Ovary (tissue), 3 donors: ENCODE data around the gene RPL15.

Experiments used
- EP300 ChIP-seq: sonication (generic); formaldehyde crosslinking; IDR thresholded peaks from one replicate; pipeline ENCODE4 v1.6.1; 2017; ENCODE audit warnings: antibody characterized with exemption
- POLR2A ChIP-seq: fragments of 450-650 bp; IDR thresholded peaks from one replicate; pipeline ENCODE4 v1.6.1; 2017; ENCODE audit warnings: antibody characterized with exemption, mild to moderate bottlenecking, moderate library complexity
- TF ChIP-seq, protein P1 (sequence below), 3 donors: fragments of 450-650 bp in 2 of 3; fragments of 200-600 bp in 1 of 3; IDR thresholded peaks; one replicate each; pipeline versions ENCODE4 v1.5.1 to v1.8.0; 2016 to 2022; ENCODE audit warnings: antibody characterized with exemption in 3 of 3, mild to moderate bottlenecking in 1 of 3
- donor health status: DM: no; HTN: no; CAD: no.

DNA sequence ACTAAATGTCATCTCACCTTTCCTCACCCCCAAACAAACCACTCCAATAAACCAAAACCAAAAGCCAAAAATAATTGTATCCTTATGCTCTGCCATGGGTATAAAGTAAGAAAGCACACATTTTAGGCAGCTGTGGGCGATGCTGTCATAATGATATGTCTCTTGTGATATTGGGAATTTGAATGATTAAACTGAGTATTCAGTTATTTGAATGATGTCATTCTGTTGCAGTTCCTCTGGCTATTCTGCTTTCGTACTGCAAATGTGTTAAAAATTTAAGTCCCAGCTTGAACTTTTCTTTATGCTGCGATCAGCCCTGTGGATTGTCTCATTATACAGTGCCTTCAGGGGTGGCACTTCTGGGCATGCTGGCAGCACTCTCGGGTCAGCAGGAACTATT is 17.3 kb downstream of the RPL15 start:
- TF ChIP-seq, protein P1, sequence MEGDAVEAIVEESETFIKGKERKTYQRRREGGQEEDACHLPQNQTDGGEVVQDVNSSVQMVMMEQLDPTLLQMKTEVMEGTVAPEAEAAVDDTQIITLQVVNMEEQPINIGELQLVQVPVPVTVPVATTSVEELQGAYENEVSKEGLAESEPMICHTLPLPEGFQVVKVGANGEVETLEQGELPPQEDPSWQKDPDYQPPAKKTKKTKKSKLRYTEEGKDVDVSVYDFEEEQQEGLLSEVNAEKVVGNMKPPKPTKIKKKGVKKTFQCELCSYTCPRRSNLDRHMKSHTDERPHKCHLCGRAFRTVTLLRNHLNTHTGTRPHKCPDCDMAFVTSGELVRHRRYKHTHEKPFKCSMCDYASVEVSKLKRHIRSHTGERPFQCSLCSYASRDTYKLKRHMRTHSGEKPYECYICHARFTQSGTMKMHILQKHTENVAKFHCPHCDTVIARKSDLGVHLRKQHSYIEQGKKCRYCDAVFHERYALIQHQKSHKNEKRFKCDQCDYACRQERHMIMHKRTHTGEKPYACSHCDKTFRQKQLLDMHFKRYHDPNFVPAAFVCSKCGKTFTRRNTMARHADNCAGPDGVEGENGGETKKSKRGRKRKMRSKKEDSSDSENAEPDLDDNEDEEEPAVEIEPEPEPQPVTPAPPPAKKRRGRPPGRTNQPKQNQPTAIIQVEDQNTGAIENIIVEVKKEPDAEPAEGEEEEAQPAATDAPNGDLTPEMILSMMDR (IDR thresholded peaks at IDR 0.05): no peak
- TF ChIP-seq POLR2A: no peak
- no peak for TF ChIP-seq EP300
